GM18520 (cell line): ENCODE data around the gene FRMPD1.
"Not testable (repeated sequence)": the region's sequence is repeated elsewhere in the genome, so short reads cannot be mapped to it uniquely, and the experiment has no call there.

Experiments used
- ATAC-seq: cut with Tn5 transposase; IDR thresholded peaks from one replicate; pipeline ENCODE4 v1.9.1; 2021; ENCODE audit not compliant: unreplicated experiment

The FRMPD1 gene

GRCh38 chr9:37732086-37732741 is 81.5 kb downstream of the FRMPD1 start:
- no peak for ATAC-seq

GRCh38 chr9:37732952-37733351 is 82.2 kb downstream of the FRMPD1 start:
- ATAC-seq = no peak

- ATAC-seq = no peak
These were observed 88.5 kb downstream of the FRMPD1 start for GRCh38 chr9:37739222-37739621.

GRCh38 chr9:37740128-37740527 is 89.4 kb downstream of the FRMPD1 start:
- ATAC-seq = no peak

DNA sequence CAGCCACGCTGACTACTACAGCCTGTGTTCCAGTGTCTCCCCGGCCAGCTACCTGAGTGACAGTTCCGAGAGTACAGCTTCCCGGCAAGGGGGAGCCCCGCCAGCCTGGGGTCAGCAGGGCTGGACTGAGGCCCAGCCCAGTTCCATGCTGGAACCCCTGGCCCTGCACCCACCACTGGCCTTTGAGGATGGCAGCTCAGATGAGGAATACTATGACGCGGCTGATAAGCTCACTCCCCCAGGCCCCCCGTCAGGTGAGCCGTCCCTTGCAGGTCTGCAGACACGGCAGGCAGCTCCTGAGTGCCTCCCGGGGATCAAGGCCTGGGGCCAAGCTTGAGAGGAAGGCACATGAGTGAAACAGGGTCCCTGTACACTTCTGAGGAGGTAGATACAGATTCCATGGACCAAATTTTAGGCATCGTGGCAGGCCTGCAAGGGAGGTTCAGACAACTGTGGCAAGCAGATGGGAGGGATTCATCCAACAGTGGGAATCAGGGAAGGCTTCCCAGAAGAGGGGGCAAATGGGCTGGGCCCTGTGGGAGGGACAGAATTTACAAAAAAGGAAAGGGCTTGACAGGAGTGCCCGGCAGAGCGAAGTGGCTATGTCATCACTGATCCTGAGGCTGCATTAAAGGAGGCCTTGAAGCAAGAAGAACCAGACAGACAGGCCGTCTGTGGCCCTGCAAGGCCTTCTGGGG is 90.0 kb downstream of the FRMPD1 start:
- no peak for ATAC-seq

- ATAC-seq = no peak
These were observed 95.2 kb downstream of the FRMPD1 start for GRCh38 chr9:37745970-37746369.

DNA sequence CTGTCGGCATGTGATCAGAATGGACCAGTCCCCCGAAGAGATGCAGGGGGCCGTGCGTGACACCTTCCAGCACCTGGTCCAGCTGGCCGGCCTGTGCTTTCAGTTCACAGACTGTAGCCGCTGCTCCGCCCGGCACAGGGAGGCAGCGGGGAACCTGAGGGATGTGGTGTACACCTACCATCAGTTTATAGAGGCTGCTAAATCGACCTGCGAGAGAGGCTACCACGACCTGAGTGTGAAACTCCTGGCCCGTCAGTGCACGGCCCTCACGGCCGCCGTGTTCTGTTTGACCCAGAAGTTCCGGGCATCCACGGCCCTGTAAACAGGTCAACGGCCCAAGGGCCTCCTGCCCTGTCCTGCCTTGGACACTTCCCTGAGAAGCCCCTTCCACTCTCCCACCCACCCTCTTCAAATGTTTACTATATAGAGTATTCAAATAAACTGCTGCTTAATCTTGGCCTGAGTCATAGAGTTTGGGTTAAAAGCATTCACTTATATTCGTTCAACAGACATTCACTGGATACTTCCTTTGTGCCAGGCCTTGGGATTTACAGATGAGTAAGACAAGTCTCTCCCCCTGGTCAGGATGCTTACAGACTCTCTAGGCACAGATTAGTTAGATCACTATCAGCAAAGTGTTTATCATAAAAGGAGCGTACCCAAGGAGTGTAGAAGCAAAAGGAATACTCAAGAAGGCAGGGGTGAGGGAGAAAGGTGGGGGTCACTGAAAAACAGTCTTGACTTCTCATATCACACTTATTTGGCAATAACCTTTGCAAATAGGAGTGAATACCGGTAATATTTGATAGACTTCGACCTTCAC is 95.9 kb downstream of the FRMPD1 start:
- ATAC-seq = no peak

DNA sequence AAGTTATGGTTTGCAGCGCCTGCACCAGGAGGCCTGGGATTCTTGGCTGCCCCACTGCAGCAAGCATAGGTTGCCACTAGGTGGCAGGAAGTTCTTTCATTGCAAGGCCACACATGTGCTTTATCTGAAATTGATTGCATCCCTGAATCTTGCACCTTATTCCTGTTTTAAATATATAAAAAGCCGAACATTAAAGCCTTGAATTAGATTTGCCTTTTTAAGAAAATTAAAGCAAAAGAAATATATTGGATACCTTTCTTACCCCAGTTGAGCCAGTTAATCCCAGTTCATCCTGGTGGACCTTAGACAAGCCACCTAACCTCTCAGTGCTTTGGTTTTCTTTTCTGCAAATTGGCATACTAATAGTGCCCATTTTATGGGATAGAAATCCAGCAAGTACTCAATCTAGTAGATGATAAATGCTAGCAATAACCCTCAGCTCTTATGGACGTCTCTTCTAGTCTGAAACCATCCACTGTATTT is 96.6 kb downstream of the FRMPD1 start:
- peak; percentile 43 for ATAC-seq

DNA sequence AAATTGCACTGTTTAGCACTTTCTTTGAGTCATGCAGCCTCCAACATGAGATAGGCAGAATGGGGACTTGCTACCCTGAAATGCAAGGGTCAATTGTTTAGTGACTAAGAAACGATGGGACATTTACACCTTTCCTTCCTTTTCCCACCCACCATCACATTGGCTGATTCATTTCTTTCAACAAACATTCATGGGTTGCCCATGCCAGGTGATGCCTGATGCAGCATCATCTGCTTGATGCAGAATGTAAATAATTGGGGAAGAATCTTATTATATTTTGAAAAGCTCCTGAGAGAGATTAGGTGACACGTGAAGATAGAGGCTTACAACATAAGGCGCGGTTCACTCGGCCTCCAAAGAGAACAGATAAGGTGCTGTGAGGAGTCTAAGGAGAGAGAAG is 98.4 kb downstream of the FRMPD1 start:
- ATAC-seq = no peak

DNA sequence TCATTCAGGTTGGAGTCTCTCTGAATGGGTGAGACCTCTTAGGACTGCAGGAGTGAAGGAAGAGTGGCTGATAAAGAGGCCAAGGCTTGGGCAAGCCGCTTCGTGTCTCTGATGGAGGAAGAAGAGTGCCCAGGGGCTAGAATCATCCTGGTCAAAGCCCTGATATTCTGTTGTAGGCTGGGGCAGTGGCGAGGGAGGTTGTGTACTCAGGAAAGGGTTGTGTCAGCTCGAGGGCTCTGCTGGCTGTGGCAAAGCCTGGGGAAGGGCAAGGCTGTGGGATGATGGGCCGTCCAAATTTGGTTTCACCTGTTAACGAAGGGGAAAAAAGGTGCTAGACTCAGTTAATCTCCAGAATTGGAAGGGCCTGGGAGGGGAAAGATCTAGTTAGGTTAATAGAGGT is 100.4 kb downstream of the FRMPD1 start:
- ATAC-seq = no peak

DNA sequence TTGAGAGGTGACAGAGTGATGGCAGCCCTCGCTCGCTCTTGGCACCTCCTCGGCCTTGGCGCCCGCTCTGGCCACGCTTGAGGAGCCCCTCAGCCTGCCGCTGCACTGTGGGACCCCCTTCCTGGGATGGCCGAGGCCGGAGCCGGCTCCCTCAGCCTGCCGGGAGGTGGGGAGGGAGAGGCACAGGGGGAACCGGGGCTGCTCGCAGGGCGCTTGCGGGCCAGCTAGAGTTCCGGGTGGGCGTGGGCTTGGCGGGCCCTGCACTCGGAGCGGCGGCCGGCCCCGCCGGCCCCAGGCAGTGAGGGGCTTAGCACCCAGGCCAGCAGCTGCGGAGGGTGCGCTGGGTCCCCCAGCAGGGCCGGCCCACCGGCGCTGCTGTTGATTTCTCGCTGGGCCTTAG is 101.0 kb downstream of the FRMPD1 start:
- ATAC-seq = not testable (repeated sequence)

DNA sequence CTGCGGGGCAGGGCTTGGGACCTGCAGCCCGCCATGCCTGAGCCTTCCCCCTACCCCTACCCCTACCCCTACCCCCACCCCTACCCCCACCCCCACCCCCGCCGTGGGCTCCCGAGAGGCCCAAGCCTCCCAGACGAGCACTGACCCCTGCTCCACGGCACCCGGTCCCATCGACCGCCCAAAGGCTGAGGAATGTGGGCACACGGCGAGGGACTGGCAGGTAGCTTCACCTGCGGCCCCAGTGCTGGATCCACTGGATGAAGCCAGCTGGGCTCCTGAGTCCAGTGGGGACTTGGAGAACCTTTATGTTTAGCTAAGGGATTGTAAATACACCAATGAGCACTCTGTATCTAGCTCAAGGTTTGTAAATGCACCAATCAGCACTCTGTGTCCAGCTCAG is 101.4 kb downstream of the FRMPD1 start:
- ATAC-seq = not testable (repeated sequence)

DNA sequence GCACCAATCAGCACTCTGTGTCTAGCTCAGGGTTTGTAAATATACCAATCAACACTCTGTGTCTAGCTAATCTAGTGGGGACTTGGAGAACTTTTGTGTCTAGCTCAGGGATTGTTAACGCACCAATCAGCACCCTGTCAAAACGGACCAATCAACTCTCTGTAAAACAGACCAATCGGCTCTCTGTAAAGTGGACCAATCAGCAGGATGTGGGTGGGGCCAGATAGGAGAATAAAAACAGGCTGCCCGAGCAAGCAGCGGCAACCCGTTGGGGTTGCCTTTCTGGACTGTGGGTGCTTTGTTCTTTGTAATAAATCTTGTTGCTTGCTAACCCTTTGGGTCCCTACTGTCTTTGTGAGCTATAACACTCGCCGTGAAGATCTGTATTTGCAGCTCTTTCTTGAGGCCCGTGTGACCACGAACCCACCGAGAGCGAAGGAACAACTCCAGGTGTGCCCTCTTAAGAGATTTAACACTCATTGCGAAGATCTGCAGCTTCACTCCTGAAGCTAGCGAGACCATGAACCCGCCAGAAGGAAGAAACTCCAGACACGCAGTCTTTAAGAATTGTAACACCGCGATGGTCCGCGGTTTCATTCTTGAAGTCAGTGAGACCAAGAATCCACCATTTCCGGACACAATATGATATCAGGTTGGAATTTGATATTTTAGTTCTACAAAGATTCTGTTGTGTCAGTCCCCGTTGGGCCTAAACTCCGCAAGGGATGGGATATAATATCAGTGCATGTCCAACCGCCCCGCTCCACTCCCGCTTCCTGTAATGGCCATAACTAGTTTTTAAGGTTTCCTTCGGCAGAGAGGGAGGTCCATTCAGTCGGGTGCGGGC is 102.1 kb downstream of the FRMPD1 start:
- no peak for ATAC-seq

DNA sequence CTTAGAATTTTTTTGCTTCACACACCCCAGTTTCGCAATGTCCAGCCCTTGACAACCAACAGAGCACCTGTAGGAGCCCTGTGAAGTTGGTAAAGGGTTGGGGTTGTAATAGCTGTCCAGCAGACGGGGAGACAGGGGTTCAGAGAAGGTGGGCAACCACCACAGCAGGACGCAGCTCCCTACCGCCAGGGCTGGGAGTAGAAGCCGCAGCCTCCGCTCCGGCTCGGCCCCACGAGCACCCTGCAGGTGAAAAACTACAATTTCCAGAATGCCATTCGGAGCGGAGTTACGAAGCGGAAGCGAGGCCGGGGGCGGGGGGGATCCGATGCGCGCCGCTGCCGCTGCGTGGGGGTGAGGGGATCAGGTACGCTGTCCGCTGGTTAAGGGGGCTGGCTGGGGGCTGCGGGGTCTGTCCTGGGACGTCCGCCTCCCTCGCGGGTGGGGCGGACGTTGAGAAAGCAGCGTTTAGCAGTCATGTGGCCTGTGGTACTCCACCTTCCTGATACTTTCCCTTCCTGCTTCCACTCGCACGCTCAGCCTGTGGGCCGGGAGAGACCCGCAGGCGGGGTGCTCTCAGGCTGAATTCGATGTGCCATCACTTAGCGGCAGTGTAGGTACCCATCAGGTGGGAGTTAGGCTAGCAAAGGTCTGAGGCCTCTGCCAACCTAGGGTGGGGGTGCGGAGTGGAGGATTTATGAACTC is 102.9 kb downstream of the FRMPD1 start, which contains the start of gene TRMT10B:
Gene TRMT10B, plus strand, starts transcription at position 317 of the 702 bp plus-strand sequence. CDS start 8,127 bp downstream, outside the sequence.
- ATAC-seq = peak; percentile 70

DNA sequence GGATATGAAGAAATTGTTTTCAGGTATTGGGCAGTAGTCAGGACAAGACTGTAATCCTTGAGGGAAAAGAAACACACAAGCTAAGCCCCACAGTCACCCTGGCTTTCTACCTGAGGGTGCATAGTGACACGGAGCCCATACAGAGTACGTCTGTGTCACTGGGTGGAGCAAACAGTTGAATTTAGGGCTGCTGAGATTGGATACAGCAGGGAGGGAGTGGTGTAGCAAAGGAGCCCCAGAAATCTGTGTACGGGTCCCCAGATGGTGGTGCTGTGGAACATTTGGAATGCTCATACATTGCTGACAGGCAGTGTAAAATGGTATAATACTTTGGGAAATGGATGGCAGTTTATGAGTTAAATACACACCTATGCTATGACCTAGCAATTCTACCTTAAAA is 108.0 kb downstream of the FRMPD1 start:
- ATAC-seq = no peak

DNA sequence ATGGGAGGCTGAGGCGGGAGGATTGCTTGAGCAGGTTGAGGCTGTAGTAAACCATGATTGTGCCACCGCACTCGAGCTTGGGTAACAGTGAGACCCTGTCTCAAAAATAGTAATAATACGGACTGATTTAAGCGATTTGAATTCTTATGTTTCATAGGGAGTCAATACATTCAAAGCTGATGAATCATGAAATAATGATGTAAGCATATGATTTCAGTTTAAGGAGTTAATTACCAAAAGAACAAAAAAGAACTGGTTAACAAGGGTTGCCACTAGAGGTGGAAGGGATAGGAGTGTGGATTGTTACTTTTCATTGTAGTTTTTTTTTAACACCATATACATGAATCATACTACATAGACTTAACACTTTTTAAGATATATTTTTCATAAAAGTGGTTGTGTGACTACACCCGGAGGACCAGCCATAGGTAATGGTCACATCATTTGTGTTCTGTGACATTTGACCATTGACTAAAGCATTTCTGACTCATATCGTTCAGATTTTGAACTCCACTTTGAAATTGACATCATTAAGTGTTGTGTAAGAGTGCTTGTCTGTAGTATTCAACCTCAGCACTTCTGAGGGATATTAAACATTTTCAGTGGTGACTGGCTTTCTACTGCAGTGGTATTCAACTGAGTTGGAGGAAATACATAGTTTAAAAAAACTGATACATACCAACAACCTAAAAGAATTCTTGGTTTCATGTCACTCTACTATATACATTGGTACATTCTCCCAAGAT is 109.8 kb downstream of the FRMPD1 start:
- ATAC-seq = no peak

DNA sequence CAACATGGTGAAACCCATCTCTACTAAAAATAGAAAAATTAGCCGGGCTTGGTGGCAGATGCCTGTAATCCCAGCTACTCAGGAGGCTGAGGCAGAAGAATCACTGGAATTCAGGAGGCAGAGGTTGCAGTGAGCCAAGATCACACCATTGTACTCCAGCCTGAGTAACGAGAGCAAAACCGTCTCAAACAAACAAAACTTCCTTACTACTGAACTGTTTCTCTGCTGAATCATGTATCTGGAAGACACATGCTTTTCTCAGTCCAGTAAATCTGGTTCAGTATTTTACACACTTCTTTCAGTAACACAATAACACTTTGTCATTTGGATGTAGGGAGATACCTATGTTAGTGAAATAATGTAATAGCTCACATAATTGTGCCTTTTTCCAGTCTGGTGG is 110.8 kb downstream of the FRMPD1 start:
- no peak for ATAC-seq

- ATAC-seq = not testable (repeated sequence)
These were observed 114.5 kb downstream of the FRMPD1 start for GRCh38 chr9:37765263-37765662.

- no peak for ATAC-seq
These were observed 118.6 kb downstream of the FRMPD1 start for GRCh38 chr9:37769306-37769705.
